Upper lobe of left lung (tissue), 4 donors: Measurements from ENCODE around the gene MTG2.

ENCODE experiments used
- EP300 ChIP-seq, 4 donors: sonication (generic); formaldehyde crosslinking; IDR thresholded peaks; one replicate each; pipeline ENCODE4 v1.5.1; 2017; ENCODE audit warnings: antibody characterized with exemption in 4 of 4, control low read depth in 2 of 4
- POLR2A ChIP-seq, 4 donors: fragments of 450-650 bp; IDR thresholded peaks; one replicate each; pipeline ENCODE4 v1.5.1; 2016 to 2017; ENCODE audit warnings: antibody characterized with exemption in 4 of 4, mild to moderate bottlenecking in 2 of 4
- POLR2AphosphoS5 ChIP-seq, 2 donors: sonication (generic); formaldehyde crosslinking; IDR thresholded peaks; one replicate each; pipeline ENCODE4 v1.5.1; 2017; ENCODE audit warnings: antibody characterized with exemption in 2 of 2
- TF ChIP-seq, protein P1 (sequence below), 6 experiments: fragments of 450-650 bp in 4 of 6; fragments of 200-600 bp in 2 of 6; sonication (generic) in 2 of 6; IDR thresholded peaks; one replicate each; pipeline ENCODE4 v1.5.1; 2016 to 2019; ENCODE audit warnings: antibody characterized with exemption in 6 of 6

DNA sequence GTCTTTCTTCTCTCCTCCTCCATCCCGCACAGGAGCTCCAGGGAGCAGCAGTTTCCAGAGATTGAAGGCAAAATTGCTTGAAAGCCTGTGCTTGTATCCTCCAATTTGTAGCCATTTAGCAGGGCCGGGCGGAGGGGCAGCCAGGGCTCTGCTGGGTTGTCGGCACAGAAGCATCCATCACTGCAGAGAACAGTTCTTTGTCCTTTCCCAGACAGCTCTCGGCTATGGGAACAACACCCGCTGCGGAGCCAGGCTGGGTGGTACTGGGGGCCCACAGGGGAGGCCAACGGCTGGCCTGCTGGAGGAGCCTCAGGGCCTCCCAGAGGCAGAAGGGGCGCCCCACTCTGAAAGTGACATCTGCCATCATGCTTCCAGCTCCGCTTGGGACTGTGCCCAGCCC lies 29.5 kb downstream of the MTG2 start:
- TF ChIP-seq, protein P1, sequence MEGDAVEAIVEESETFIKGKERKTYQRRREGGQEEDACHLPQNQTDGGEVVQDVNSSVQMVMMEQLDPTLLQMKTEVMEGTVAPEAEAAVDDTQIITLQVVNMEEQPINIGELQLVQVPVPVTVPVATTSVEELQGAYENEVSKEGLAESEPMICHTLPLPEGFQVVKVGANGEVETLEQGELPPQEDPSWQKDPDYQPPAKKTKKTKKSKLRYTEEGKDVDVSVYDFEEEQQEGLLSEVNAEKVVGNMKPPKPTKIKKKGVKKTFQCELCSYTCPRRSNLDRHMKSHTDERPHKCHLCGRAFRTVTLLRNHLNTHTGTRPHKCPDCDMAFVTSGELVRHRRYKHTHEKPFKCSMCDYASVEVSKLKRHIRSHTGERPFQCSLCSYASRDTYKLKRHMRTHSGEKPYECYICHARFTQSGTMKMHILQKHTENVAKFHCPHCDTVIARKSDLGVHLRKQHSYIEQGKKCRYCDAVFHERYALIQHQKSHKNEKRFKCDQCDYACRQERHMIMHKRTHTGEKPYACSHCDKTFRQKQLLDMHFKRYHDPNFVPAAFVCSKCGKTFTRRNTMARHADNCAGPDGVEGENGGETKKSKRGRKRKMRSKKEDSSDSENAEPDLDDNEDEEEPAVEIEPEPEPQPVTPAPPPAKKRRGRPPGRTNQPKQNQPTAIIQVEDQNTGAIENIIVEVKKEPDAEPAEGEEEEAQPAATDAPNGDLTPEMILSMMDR (IDR thresholded peaks at IDR 0.05), result no peak
- TF ChIP-seq POLR2A (IDR thresholded peaks at IDR 0.05), result no peak
- TF ChIP-seq POLR2AphosphoS5 (IDR thresholded peaks at IDR 0.05), result no peak
- no peak for TF ChIP-seq EP300 (IDR thresholded peaks at IDR 0.05)
